A549 (cell line): ENCODE results near the gene CDRT15. TPM values are rescaled to one million over a fixed set of nuclear protein-coding genes. Genes with fewer than 3 reads are reported as not detected.
A peak's percentile ranks its signal among the peaks of the same experiment; 100 is the strongest.

Experiments used
- ATAC-seq, 2 experiments: fragments of 200-7000 bp in 1 of 2; fragments of >200 bp in 1 of 2; cut with Nextera tagmentation in 1 of 2; cut with Tn5 transposase in 1 of 2; 3 replicates each; pipeline versions ENCODE4 v1.8.0 to v1.9.1; 2018 to 2020; ENCODE audit warnings: mild to moderate bottlenecking in 1 of 2, moderate library complexity in 1 of 2
- CTCF ChIA-PET: fragments of 300-600 bp; sonication (Branson Sonifier 250); formaldehyde crosslinking; extraction: SDS; loops from one replicate; lab custom pipeline; 2021; ENCODE audit warnings: antibody characterized with exemption, inconsistent platforms; lab: Yijun Ruan, JAX
- POLR2A ChIA-PET: fragments of 350-600 bp; formaldehyde crosslinking; extraction: SDS; loops from one replicate; lab custom pipeline; 2021; ENCODE audit warnings: antibody characterized with exemption, inconsistent platforms; lab: Yijun Ruan, JAX
- DNase-seq, 2 experiments: peaks; one replicate each; pipeline versions ENCODE4 v3.0.0 to v3.0.0-alpha.2; 2011 to 2016; ENCODE audit warnings: low read depth in 1 of 2, low spot score in 1 of 2
- FAIRE-seq: peaks from 2 replicates; lab custom pipeline; 2011; peaks lifted over from hg19 to GRCh38; lab: Jason Lieb, UNC
- H3K27ac ChIP-seq, 2 experiments: fragments of >200 bp; sonication (Bioruptor Twin); formaldehyde crosslinking; 3 replicates each; pipeline ENCODE4 v1.5.1; 2016 to 2017
- H3K4me1 ChIP-seq: fragments of >200 bp; sonication (Bioruptor Twin); formaldehyde crosslinking; 3 replicates; pipeline ENCODE4 v1.6.1; 2016
- H3K4me2 ChIP-seq: fragments of >200 bp; sonication (Bioruptor Twin); formaldehyde crosslinking; 3 replicates; pipeline ENCODE4 v1.6.1; 2016
- H3K4me3 ChIP-seq: fragments of >200 bp; sonication (Bioruptor Twin); formaldehyde crosslinking; 3 replicates; pipeline ENCODE4 v1.5.1; 2016
- H3K9me3 ChIP-seq: fragments of >200 bp; sonication (Bioruptor Twin); formaldehyde crosslinking; 3 replicates; pipeline ENCODE4 v1.6.1; 2016
- BHLHE40 ChIP-seq: IDR thresholded peaks from 2 replicates; pipeline ENCODE4 v1.6.1; 2012; ENCODE audit warnings: low read depth, low read length, inconsistent platforms
- CBX2 ChIP-seq: fragments of 200-600 bp; sonication (generic); IDR thresholded peaks from 2 replicates; pipeline ENCODE4 v1.6.1; 2016; ENCODE audit warnings: low read depth, mild to moderate bottlenecking, borderline replicate concordance
- EHF ChIP-seq: fragments of 250-450 bp; sonication (Bioruptor Pico); IDR thresholded peaks from 2 replicates; pipeline ENCODE4 v1.5.0; 2020; ENCODE audit warnings: mild to moderate bottlenecking
- EHMT2 ChIP-seq: fragments of 200-600 bp; sonication (generic); IDR thresholded peaks from 2 replicates; pipeline ENCODE4 v1.6.1; 2016; ENCODE audit warnings: antibody characterized with exemption, low read depth, mild to moderate bottlenecking, moderate library complexity
- EP300 ChIP-seq, 2 experiments: fragments of >200 bp; sonication (Bioruptor Twin); formaldehyde crosslinking; IDR thresholded peaks; 2 replicates in 1 of 2; 3 replicates in 1 of 2; pipeline ENCODE4 v1.6.1; 2016 to 2017
- FOSL2 ChIP-seq, 2 experiments: fragments of 450-650 bp in 1 of 2; fragments of >200 bp in 1 of 2; sonication (Bioruptor Twin) in 1 of 2; formaldehyde crosslinking; IDR thresholded peaks; 2 replicates each; pipeline versions ENCODE4 v1.5.0 to v1.6.1; 2016 to 2020; ENCODE audit warnings: mild to moderate bottlenecking in 1 of 2, moderate library complexity in 1 of 2
- FOXS1 ChIP-seq: fragments of 250-450 bp; sonication (Bioruptor Pico); IDR thresholded peaks from 2 replicates; pipeline ENCODE4 v1.5.0; 2020; ENCODE audit warnings: mild to moderate bottlenecking, moderate library complexity
- GATA3 ChIP-seq: IDR thresholded peaks from 2 replicates; pipeline ENCODE4 v1.6.1; 2012; ENCODE audit warnings: borderline replicate concordance
- HDAC2 ChIP-seq: fragments of 200-600 bp; sonication (generic); IDR thresholded peaks from 2 replicates; pipeline ENCODE4 v1.6.1; 2016
- HEYL ChIP-seq: fragments of 250-450 bp; sonication (Bioruptor Pico); IDR thresholded peaks from 2 replicates; pipeline ENCODE4 v1.8.0; 2021; ENCODE audit warnings: mild to moderate bottlenecking, moderate library complexity
- HOXB13 ChIP-seq: fragments of 250-450 bp; sonication (Bioruptor Pico); IDR thresholded peaks from 2 replicates; pipeline ENCODE4 v1.5.0; 2020; ENCODE audit warnings: low read depth, mild to moderate bottlenecking, moderate library complexity
- JUNB ChIP-seq: fragments of >200 bp; sonication (Bioruptor Twin); formaldehyde crosslinking; IDR thresholded peaks from 2 replicates; pipeline ENCODE4 v1.6.1; 2016
- KDM5A ChIP-seq: fragments of 200-600 bp; sonication (generic); IDR thresholded peaks from 2 replicates; pipeline ENCODE4 v1.6.1; 2016; ENCODE audit warnings: antibody characterized with exemption, mild to moderate bottlenecking
- MAZ ChIP-seq: fragments of 150-350 bp; IDR thresholded peaks from 2 replicates; pipeline ENCODE4 v1.6.1; 2014; ENCODE audit warnings: antibody characterized with exemption, low read depth, low read length, borderline replicate concordance
- NFE2L2 ChIP-seq: fragments of 150-350 bp; conservative IDR thresholded peaks from 2 replicates; pipeline ENCODE4 v1.6.1; 2014; ENCODE audit warnings: low read length
- NPAS2 ChIP-seq: fragments of 250-450 bp; sonication (Bioruptor Pico); IDR thresholded peaks from 2 replicates; pipeline ENCODE4 v1.8.0; 2022; ENCODE audit warnings: mild to moderate bottlenecking, moderate library complexity, borderline replicate concordance
- NR3C1 ChIP-seq: fragments of >200 bp; sonication (Bioruptor Twin); formaldehyde crosslinking; IDR thresholded peaks from 3 replicates; pipeline ENCODE4 v1.6.1; 2017
- POLR2A ChIP-seq: IDR thresholded peaks from 2 replicates; pipeline ENCODE4 v1.6.1; 2012; ENCODE audit warnings: mild to moderate bottlenecking, low read length
- POLR2AphosphoS2 ChIP-seq: conservative IDR thresholded peaks from 2 replicates; pipeline ENCODE4 v1.6.1; 2012; ENCODE audit warnings: low read length, improper control_type of control experiment, inconsistent platforms
- RAD21 ChIP-seq, 2 experiments: fragments of >200 bp in 1 of 2; sonication (Bioruptor Twin) in 1 of 2; formaldehyde crosslinking in 1 of 2; IDR thresholded peaks in 1 of 2; conservative IDR thresholded peaks in 1 of 2; 2 replicates in 1 of 2; 3 replicates in 1 of 2; pipeline ENCODE4 v1.6.1; 2012 to 2018; ENCODE audit warnings: inconsistent platforms in 1 of 2
- RARB ChIP-seq: fragments of 250-450 bp; sonication (Bioruptor Pico); IDR thresholded peaks from 2 replicates; pipeline ENCODE4 v1.8.0; 2021; ENCODE audit warnings: mild to moderate bottlenecking, moderate library complexity
- RFX5 ChIP-seq: fragments of 450-650 bp; IDR thresholded peaks from 2 replicates; pipeline ENCODE4 v1.7.1; 2014; ENCODE audit warnings: antibody characterized with exemption, mild to moderate bottlenecking, moderate library complexity
- TP53 ChIP-seq: fragments of 250-450 bp; sonication (Bioruptor Pico); IDR thresholded peaks from 2 replicates; pipeline ENCODE4 v1.5.0; 2021; ENCODE audit warnings: mild to moderate bottlenecking, moderate library complexity
- ZFP36 ChIP-seq: fragments of 450-650 bp; IDR thresholded peaks from 2 replicates; pipeline ENCODE4 v1.6.1; 2014; ENCODE audit warnings: borderline replicate concordance; ENCODE audit not compliant: partially characterized antibody
- ZNF302 ChIP-seq: fragments of 250-450 bp; sonication (Bioruptor Pico); IDR thresholded peaks from 2 replicates; pipeline ENCODE4 v1.9.0; 2021; ENCODE audit warnings: inconsistent platforms, mild to moderate bottlenecking, moderate library complexity
- WGBS: methylation state at CpG from one replicate; pipeline ENCODE4 v1.1.6; 2017; ENCODE audit errors: missing lambda C conversion rate; 5-methylcytosine and 5-hydroxymethylcytosine counted together
- polyA plus RNA-seq, 4 experiments: library from polyadenylated mRNA; depleted of rRNA in 3 of 4; stranded (reverse); fragments of >200 nt; fragmentation: RNase III in 1 of 4; extraction: RNeasy Plus Mini Kit Qiagen cat#74134 plus additional on column Dnase treatment in 1 of 4; gene quantifications; 2 replicates in 3 of 4; 3 replicates in 1 of 4; pipeline ENCODE4 v1.2.3, GENCODE V29; 2011 to 2017
- TF ChIP-seq, protein P1 (sequence below): IDR thresholded peaks from 2 replicates; pipeline ENCODE4 v1.6.1; 2012
- TF ChIP-seq, protein P2 (sequence below): fragments of >200 bp; sonication (Bioruptor Twin); formaldehyde crosslinking; IDR thresholded peaks from 3 replicates; pipeline ENCODE4 v1.5.1; 2016
- TF ChIP-seq, protein P3 (sequence below): fragments of 200-600 bp; sonication (generic); IDR thresholded peaks from 2 replicates; pipeline ENCODE4 v1.6.1; 2016; ENCODE audit warnings: antibody characterized with exemption, mild to moderate bottlenecking, moderate library complexity
- TF ChIP-seq, protein P4 (sequence below): fragments of >200 bp; sonication (Bioruptor Twin); formaldehyde crosslinking; IDR thresholded peaks from 2 replicates; pipeline ENCODE4 v1.6.1; 2016

The CDRT15 gene
- polyA plus RNA-seq, 2 of the 4 experiments (the other 2 are of a cell fraction): not detected

DNA sequence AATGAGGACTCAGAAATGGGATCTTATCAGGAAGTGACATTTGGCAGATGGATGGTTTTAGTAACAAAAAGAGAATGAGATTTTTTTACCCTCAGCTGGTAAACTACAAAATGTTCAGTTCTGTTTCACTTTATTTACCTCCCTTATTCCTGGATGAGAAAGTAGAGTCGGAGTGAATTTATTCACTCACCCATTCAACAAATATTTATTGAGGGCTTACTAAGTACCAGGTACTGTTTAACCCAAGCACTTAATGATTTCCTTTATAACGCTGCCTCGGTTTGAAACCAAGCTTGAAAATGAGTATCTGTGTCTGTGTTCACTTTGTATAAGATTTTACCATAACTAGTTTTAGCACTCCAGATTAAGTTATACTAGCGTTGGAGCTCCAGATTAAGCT is 38.1 kb downstream of the CDRT15 start:
- no peak for DNase-seq
- H3K4me3 ChIP-seq: no peak overlapping the region
- no peak overlapping the region for H3K4me2 ChIP-seq
- ChIA-PET CTCF (no interaction called here), POLR2A (no interaction called here)
- H3K4me1 ChIP-seq: no peaks in the 10 kb centered on the region
- no peaks in the 10 kb centered on the region for H3K9me3 ChIP-seq
- H3K27ac ChIP-seq: no peak overlapping the region
- 82% methylated on average over 4 of the region's 4 CpGs for WGBS
- ATAC-seq: no peak
- peak; percentile 63 for FAIRE-seq
- TF ChIP-seq NFE2L2 (no peak), BHLHE40 (no peak), HEYL (no peak), NPAS2 (CRISPR knock-in tag) (no peak), NR3C1 (no peak), KDM5A (no peak), GATA3 (no peak), RARB (CRISPR knock-in tag) (no peak), HOXB13 (no peak), RFX5 (no peak)
- TF ChIP-seq, protein P1, sequence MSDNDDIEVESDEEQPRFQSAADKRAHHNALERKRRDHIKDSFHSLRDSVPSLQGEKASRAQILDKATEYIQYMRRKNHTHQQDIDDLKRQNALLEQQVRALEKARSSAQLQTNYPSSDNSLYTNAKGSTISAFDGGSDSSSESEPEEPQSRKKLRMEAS: no peak
- TF ChIP-seq, protein P2, sequence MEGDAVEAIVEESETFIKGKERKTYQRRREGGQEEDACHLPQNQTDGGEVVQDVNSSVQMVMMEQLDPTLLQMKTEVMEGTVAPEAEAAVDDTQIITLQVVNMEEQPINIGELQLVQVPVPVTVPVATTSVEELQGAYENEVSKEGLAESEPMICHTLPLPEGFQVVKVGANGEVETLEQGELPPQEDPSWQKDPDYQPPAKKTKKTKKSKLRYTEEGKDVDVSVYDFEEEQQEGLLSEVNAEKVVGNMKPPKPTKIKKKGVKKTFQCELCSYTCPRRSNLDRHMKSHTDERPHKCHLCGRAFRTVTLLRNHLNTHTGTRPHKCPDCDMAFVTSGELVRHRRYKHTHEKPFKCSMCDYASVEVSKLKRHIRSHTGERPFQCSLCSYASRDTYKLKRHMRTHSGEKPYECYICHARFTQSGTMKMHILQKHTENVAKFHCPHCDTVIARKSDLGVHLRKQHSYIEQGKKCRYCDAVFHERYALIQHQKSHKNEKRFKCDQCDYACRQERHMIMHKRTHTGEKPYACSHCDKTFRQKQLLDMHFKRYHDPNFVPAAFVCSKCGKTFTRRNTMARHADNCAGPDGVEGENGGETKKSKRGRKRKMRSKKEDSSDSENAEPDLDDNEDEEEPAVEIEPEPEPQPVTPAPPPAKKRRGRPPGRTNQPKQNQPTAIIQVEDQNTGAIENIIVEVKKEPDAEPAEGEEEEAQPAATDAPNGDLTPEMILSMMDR: no peak

DNA sequence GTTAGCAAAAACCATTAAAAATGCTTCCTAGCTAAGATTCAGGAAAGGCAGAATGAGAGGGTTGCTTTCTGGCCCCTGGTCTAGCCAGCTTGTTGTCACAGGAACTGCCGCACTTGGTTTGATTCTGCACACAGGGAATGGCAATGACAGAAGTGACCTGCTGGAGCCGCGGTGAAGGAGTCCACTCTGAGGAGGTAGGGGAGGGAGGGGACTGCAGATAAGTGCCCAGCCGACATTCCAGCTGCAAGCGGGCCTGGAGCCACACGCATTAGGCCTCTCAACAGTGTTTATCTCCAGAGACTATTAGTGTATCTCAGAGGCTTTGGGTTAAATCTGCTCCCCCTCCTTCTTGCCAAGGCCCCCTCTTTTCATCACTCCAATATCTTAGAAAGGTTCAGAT is 38.6 kb downstream of the CDRT15 start:
- 93% methylated on average over 6 of the region's 6 CpGs for WGBS
- H3K4me2 ChIP-seq: no peak overlapping the region
- FAIRE-seq: no peak
- POLR2A ChIA-PET: no interaction called here
- TF ChIP-seq, protein P3, sequence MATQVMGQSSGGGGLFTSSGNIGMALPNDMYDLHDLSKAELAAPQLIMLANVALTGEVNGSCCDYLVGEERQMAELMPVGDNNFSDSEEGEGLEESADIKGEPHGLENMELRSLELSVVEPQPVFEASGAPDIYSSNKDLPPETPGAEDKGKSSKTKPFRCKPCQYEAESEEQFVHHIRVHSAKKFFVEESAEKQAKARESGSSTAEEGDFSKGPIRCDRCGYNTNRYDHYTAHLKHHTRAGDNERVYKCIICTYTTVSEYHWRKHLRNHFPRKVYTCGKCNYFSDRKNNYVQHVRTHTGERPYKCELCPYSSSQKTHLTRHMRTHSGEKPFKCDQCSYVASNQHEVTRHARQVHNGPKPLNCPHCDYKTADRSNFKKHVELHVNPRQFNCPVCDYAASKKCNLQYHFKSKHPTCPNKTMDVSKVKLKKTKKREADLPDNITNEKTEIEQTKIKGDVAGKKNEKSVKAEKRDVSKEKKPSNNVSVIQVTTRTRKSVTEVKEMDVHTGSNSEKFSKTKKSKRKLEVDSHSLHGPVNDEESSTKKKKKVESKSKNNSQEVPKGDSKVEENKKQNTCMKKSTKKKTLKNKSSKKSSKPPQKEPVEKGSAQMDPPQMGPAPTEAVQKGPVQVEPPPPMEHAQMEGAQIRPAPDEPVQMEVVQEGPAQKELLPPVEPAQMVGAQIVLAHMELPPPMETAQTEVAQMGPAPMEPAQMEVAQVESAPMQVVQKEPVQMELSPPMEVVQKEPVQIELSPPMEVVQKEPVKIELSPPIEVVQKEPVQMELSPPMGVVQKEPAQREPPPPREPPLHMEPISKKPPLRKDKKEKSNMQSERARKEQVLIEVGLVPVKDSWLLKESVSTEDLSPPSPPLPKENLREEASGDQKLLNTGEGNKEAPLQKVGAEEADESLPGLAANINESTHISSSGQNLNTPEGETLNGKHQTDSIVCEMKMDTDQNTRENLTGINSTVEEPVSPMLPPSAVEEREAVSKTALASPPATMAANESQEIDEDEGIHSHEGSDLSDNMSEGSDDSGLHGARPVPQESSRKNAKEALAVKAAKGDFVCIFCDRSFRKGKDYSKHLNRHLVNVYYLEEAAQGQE: no peak
- no peak for TF ChIP-seq HDAC2
- TF ChIP-seq MAZ: no peak
- TF ChIP-seq TP53: no peak
- no peak for TF ChIP-seq EHF (CRISPR knock-in tag)
- TF ChIP-seq ZFP36: no peak
- no peak for TF ChIP-seq KDM5A
- no peak for TF ChIP-seq JUNB
- no peak for ATAC-seq
- H3K4me1 ChIP-seq: no peaks in the 10 kb centered on the region
- CTCF ChIA-PET: no interaction called here
- H3K4me3 ChIP-seq: no peak overlapping the region
- H3K27ac ChIP-seq: no peak overlapping the region
- no peaks in the 10 kb centered on the region for H3K9me3 ChIP-seq
- DNase-seq: no peak

DNA sequence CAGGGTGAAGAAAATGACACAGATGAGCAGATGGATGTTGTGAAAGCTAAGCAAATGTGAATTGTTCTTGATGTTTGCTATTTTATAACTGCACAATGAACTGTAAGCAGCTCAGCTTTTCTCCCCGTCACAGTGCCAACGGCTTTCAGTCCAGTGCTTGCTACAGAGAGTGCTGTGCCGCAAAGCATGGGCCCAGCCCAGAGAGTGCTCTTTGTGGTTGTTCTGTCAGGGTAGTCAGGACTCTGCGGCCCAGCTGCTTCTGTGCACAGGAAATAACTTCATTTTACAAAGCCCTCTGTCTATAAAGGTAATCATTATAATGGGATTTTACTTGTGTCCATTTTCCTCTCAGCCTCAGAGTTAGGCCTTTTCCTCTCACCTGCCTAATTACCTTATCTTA is 39.1 kb downstream of the CDRT15 start:
- Histone ChIP-seq H3K27ac (no peak overlapping the region), H3K9me3 (no peaks in the 10 kb centered on the region), H3K4me2 (no peak overlapping the region), H3K4me3 (no peak overlapping the region), H3K4me1 (no peaks in the 10 kb centered on the region)
- DNase-seq (no peak), FAIRE-seq (no peak), ATAC-seq (no peak)
- 46% methylated on average over 4 of the region's 4 CpGs for WGBS
- no peak for TF ChIP-seq ZNF302 (CRISPR knock-in tag)
- TF ChIP-seq FOSL2 (IDR thresholded peaks at IDR 0.05): no peak
- TF ChIP-seq FOSL2 (CRISPR knock-in tag; IDR thresholded peaks at IDR 0.05): no peak
- TF ChIP-seq, protein P4, sequence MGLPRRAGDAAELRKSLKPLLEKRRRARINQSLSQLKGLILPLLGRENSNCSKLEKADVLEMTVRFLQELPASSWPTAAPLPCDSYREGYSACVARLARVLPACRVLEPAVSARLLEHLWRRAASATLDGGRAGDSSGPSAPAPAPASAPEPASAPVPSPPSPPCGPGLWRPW: no peak
- no peak for TF ChIP-seq RAD21 (conservative IDR thresholded peaks at IDR 0.05 in 1 of 2, IDR thresholded peaks at IDR 0.05 in 1 of 2)
- no peak for TF ChIP-seq EP300 (IDR thresholded peaks at IDR 0.05)
- no peak for TF ChIP-seq NR3C1
- no peak for TF ChIP-seq CBX2
- no peak for TF ChIP-seq EHMT2
- TF ChIP-seq, protein P2: no peak
- TF ChIP-seq TP53: no peak
- no peak for TF ChIP-seq POLR2A
- no peak for TF ChIP-seq POLR2AphosphoS2
- no peak for TF ChIP-seq FOXS1 (CRISPR knock-in tag)
- CTCF ChIA-PET: interaction anchor here (1.5 kb wide), 1 partner anchor 24 kb away, joined by 3 read pairs; no protein-coding TSS in a partner anchor
- POLR2A ChIA-PET: no interaction called here
